Measurements from ENCODE around the gene SMTNL1. TPM values are rescaled to one million over a fixed set of nuclear protein-coding genes. Genes with fewer than 3 reads are reported as not detected.

SMTNL1 gene
- total RNA-seq, 1 donor from 2014 or later = not detected

DNA sequence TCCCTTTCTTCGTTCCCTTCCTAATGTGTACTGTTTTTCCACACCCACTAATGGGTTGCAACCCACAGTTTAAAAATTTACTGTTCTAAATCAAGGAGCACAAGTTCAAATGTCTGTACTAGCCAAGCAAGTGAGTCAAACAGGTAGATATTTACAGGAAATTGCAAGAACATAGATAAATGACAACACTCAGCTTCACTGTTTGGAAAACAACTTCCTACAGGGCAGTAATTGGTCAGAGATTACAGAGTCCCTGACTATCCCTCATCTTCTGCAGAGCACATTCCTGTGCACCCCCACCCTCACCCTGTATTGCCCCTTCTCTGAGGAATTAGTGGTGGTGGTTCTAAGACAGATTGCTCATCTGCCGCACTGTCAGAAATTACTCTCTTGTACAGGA lies 62.0 kb downstream of the SMTNL1 start:
- peak overlapping the region; percentile 59 for H3K4me3 ChIP-seq (ENCODE audit: low read depth, low read length)

More for the DNA sequence above, 62.0 kb downstream of the SMTNL1 start:
- TF ChIP-seq, protein P1, sequence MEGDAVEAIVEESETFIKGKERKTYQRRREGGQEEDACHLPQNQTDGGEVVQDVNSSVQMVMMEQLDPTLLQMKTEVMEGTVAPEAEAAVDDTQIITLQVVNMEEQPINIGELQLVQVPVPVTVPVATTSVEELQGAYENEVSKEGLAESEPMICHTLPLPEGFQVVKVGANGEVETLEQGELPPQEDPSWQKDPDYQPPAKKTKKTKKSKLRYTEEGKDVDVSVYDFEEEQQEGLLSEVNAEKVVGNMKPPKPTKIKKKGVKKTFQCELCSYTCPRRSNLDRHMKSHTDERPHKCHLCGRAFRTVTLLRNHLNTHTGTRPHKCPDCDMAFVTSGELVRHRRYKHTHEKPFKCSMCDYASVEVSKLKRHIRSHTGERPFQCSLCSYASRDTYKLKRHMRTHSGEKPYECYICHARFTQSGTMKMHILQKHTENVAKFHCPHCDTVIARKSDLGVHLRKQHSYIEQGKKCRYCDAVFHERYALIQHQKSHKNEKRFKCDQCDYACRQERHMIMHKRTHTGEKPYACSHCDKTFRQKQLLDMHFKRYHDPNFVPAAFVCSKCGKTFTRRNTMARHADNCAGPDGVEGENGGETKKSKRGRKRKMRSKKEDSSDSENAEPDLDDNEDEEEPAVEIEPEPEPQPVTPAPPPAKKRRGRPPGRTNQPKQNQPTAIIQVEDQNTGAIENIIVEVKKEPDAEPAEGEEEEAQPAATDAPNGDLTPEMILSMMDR (conservative IDR thresholded peaks at IDR 0.05; ENCODE audit: low read depth, low read length) = no peak
- DNase-seq (ENCODE audit: low read depth) = no peak

Other genes starting within 250 kb of the SMTNL1 start
- 65.4 and 66.3 TPM in 2 replicates for gene TNKS1BP1, start 212.6 kb upstream of the SMTNL1 start, total RNA-seq
- 141 and 218 TPM in 2 replicates for gene SSRP1, start 201.7 kb upstream of the SMTNL1 start, total RNA-seq
- not detected in 2 replicates for gene P2RX3, start 199.2 kb upstream of the SMTNL1 start, total RNA-seq
- not detected in 2 replicates for gene PRG3, start 156.4 kb upstream of the SMTNL1 start, total RNA-seq
- not detected in 2 replicates for gene PRG2, start 146.9 kb upstream of the SMTNL1 start, total RNA-seq
- gene SLC43A3, start 110.5 kb upstream of the SMTNL1 start, total RNA-seq = 66.0 and 127 TPM in 2 replicates
- 0.98 TPM in 1 of 2 replicates, not detected in the other for gene RTN4RL2, start 77.1 kb upstream of the SMTNL1 start, total RNA-seq
- gene SLC43A1, start 21.9 kb upstream of the SMTNL1 start, total RNA-seq = 3.6 and 9.0 TPM in 2 replicates
- 43.1 and 89.1 TPM in 2 replicates for gene TIMM10, start 6.8 kb upstream of the SMTNL1 start, total RNA-seq
- 12.2 and 19.4 TPM in 2 replicates for gene UBE2L6, start 30.1 kb downstream of the SMTNL1 start, total RNA-seq
- gene SERPING1, start 60.1 kb downstream of the SMTNL1 start, total RNA-seq = 1.8 and 49.8 TPM in 2 replicates
- 0.86 TPM in 1 of 2 replicates, not detected in the other for gene YPEL4, start 112.3 kb downstream of the SMTNL1 start, total RNA-seq
- gene CLP1, start 120.2 kb downstream of the SMTNL1 start, total RNA-seq = 13.1 and 24.0 TPM in 2 replicates
- 31.4 and 43.5 TPM in 2 replicates for gene ZDHHC5, start 130.5 kb downstream of the SMTNL1 start, total RNA-seq
- 15.9 and 22.9 TPM in 2 replicates for gene MED19, start 174.6 kb downstream of the SMTNL1 start, total RNA-seq
- 61.8 and 83.7 TPM in 2 replicates for gene TMX2, start 175.0 kb downstream of the SMTNL1 start, total RNA-seq
- gene SELENOH, start 203.9 kb downstream of the SMTNL1 start, total RNA-seq = 279 and 298 TPM in 2 replicates
- not detected in 2 replicates for gene BTBD18, start 214.2 kb downstream of the SMTNL1 start, total RNA-seq
- gene CTNND1, start 224.2 kb downstream of the SMTNL1 start, total RNA-seq = 83.6 and 112 TPM in 2 replicates